Activated naive CD8-positive, alpha-beta T cell treated with anti-CD3 and anti-CD28 coated beads for 36 hours (primary cell): ENCODE data around the gene GRIN2A. TPM values are rescaled to one million over a fixed set of nuclear protein-coding genes. Genes with fewer than 3 reads are reported as not detected.

Experiments used
- DNase-seq: peaks from one replicate; pipeline ENCODE4 v3.0.0; 2021
- H3K27ac Mint-ChIP-seq: one replicate; pipeline ENCODE4 v1.8.0; 2022; ENCODE audit warnings: mild to moderate bottlenecking, moderate library complexity, mixed read lengths
- H3K27me3 Mint-ChIP-seq: one replicate; pipeline ENCODE4 v1.8.0; 2022; ENCODE audit warnings: mild to moderate bottlenecking, mixed read lengths
- H3K36me3 Mint-ChIP-seq: one replicate; pipeline ENCODE4 v1.8.0; 2021; ENCODE audit warnings: mild to moderate bottlenecking, mixed read lengths
- H3K4me1 Mint-ChIP-seq: one replicate; pipeline ENCODE4 v1.8.0; 2021; ENCODE audit warnings: mixed read lengths
- H3K4me3 Mint-ChIP-seq: one replicate; pipeline ENCODE4 v1.8.0; 2022; ENCODE audit warnings: mild to moderate bottlenecking, moderate library complexity, mixed read lengths
- H3K9me3 Mint-ChIP-seq: one replicate; pipeline ENCODE4 v1.8.0; 2022; ENCODE audit warnings: mixed read lengths
- total RNA-seq, 2 experiments: library from RNA; stranded (reverse); gene quantifications; one replicate each; pipeline ENCODE4 v1.2.3, GENCODE V29; 2021

Gene GRIN2A
- total RNA-seq, 2 experiments from 2014 or later: not detected

DNA sequence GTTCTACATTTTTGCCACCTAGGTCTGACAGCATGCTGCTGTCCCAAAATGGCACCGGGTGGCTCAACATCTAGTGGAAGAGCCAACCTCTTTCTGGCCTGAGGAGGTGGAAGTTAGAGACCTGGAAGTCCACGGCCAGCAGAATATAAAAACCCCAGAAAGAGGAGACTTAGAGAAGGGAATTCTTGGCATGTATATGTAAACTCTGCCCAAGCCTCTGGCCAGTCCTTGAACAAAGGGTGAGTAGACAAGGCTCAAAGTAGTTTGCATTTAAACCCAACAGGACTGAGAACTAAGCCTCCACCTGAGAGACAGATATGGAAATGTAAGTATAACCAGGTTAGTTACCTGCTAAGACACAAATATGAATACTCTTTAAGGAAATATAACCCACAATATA is 210.3 kb downstream of the GRIN2A start:
- Mint-ChIP-seq H3K4me1 (peaks cover 2% of the 10 kb centered on the region), H3K27me3 (peaks cover 4% of the 10 kb centered on the region), H3K9me3 (peaks cover 4% of the 10 kb centered on the region), H3K4me3 (no peak overlapping the region), H3K36me3 (no peaks in the 10 kb centered on the region), H3K27ac (no peak overlapping the region)
- DNase-seq: no peak

GRCh38 chr16:9970796-9971195 is 211.4 kb downstream of the GRIN2A start:
- no peak for DNase-seq
- Mint-ChIP-seq H3K36me3 (no peaks in the 10 kb centered on the region), H3K9me3 (peaks cover 5% of the 10 kb centered on the region), H3K27ac (no peak overlapping the region), H3K4me3 (no peak overlapping the region), H3K27me3 (peaks cover 4% of the 10 kb centered on the region), H3K4me1 (peaks cover 4% of the 10 kb centered on the region)

- no peaks in the 10 kb centered on the region for H3K36me3 Mint-ChIP-seq
- peaks cover 5% of the 10 kb centered on the region for H3K9me3 Mint-ChIP-seq
- H3K4me3 Mint-ChIP-seq: no peak overlapping the region
- peaks cover 4% of the 10 kb centered on the region for H3K4me1 Mint-ChIP-seq
- no peak for DNase-seq
- no peak overlapping the region for H3K27ac Mint-ChIP-seq
- peaks cover 4% of the 10 kb centered on the region for H3K27me3 Mint-ChIP-seq
Measured at GRCh38 chr16:9970244-9970643, 212.0 kb downstream of the GRIN2A start.

GRCh38 chr16:9969580-9969979 is 212.6 kb downstream of the GRIN2A start:
- Mint-ChIP-seq H3K4me3 (no peak overlapping the region), H3K27ac (no peak overlapping the region), H3K27me3 (peaks cover 4% of the 10 kb centered on the region), H3K36me3 (no peaks in the 10 kb centered on the region), H3K9me3 (peaks cover 5% of the 10 kb centered on the region), H3K4me1 (peaks cover 4% of the 10 kb centered on the region)
- no peak for DNase-seq

DNA sequence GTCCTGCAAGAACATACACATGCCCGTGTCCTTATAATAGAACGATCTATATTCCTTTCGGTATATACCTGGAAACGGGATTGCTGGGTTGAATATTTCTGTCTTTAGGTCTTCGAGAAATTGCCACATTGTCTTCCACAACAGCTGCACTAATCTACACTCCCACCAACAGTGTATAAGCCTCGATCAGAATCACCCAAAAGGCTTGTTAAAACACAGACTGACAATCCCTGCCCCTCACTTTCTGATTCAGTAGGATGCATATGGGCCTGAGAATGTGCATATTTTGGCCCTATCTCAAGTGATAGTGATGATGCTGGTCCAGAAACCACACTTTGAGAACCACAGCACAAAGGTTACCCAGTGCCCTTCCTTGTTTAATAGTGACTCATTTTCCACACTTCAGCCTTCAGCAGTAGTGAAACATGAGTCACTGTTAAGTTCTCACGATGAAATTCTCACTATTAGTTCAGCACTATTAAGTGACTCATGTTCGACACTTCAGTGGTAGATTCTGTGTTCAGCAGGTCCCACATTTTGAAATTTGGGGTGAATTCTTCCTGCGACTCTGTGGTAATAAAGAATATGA is 215.6 kb downstream of the GRIN2A start:
- Mint-ChIP-seq H3K36me3 (no peaks in the 10 kb centered on the region), H3K4me1 (peaks cover 4% of the 10 kb centered on the region), H3K9me3 (peaks cover 7% of the 10 kb centered on the region), H3K27me3 (peaks cover 4% of the 10 kb centered on the region), H3K4me3 (no peak overlapping the region), H3K27ac (no peak overlapping the region)
- peak; percentile 19 for DNase-seq

- no peak for DNase-seq
- H3K36me3 Mint-ChIP-seq: no peaks in the 10 kb centered on the region
- peaks cover 7% of the 10 kb centered on the region for H3K9me3 Mint-ChIP-seq
- H3K4me3 Mint-ChIP-seq: no peak overlapping the region
- H3K27ac Mint-ChIP-seq: no peak overlapping the region
- no peaks in the 10 kb centered on the region for H3K27me3 Mint-ChIP-seq
- H3K4me1 Mint-ChIP-seq: peaks cover 4% of the 10 kb centered on the region
Measured at GRCh38 chr16:9965079-9965478, 217.1 kb downstream of the GRIN2A start.

- no peak overlapping the region for H3K4me3 Mint-ChIP-seq
- H3K27me3 Mint-ChIP-seq: peaks cover under 1% of the 10 kb centered on the region
- no peak for DNase-seq
- H3K27ac Mint-ChIP-seq: no peak overlapping the region
- peaks cover 4% of the 10 kb centered on the region for H3K4me1 Mint-ChIP-seq
- H3K36me3 Mint-ChIP-seq: no peaks in the 10 kb centered on the region
- peaks cover 7% of the 10 kb centered on the region for H3K9me3 Mint-ChIP-seq
Measured at GRCh38 chr16:9964426-9964825, 217.8 kb downstream of the GRIN2A start.

DNA sequence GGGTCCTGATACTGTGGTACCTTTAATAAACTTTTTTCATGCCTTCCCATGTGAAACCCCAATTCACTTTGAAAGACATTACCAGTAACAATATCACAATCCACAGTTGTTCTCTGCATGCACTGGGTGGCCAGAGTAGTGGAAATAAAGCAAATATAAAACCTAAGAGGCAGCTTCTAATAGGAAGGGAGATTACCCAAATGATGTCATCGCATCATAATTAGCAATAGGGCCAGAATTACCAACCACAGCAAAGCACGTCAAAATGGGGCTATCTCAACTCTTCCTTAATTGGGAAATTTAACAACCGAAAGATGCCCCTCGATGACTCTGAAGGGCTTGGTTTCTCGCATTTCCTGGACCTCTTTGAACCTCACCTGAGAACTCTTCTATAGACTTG is 224.8 kb downstream of the GRIN2A start:
- H3K4me1 Mint-ChIP-seq: no peaks in the 10 kb centered on the region
- DNase-seq: no peak
- no peaks in the 10 kb centered on the region for H3K9me3 Mint-ChIP-seq
- peaks cover 6% of the 10 kb centered on the region for H3K27me3 Mint-ChIP-seq
- H3K27ac Mint-ChIP-seq: no peak overlapping the region
- no peak overlapping the region for H3K4me3 Mint-ChIP-seq
- no peaks in the 10 kb centered on the region for H3K36me3 Mint-ChIP-seq

DNA sequence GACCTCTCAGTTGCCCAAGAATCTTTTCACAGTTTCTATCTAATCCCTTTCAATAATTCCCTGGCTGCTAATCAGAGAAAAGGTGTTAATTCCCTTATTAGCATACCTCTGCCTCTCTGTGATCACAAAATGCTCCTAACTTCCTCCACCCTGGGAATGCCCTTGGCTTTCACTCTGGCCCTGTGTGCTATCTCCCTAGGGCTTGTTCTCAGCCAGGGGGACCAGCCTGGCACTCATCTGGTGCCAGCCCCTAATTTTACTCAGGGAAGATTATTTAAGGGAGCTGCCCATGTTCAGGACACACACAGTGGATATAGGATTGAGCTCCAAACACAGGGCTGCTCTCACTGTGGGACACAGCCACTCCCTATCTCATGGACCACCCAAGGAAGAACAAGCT is 225.2 kb downstream of the GRIN2A start:
- Mint-ChIP-seq H3K27me3 (peaks cover 6% of the 10 kb centered on the region), H3K27ac (no peak overlapping the region), H3K4me1 (no peaks in the 10 kb centered on the region), H3K9me3 (no peaks in the 10 kb centered on the region), H3K36me3 (no peaks in the 10 kb centered on the region), H3K4me3 (no peak overlapping the region)
- no peak for DNase-seq

GRCh38 chr16:9955677-9956076 is 226.6 kb downstream of the GRIN2A start:
- no peak for DNase-seq
- Mint-ChIP-seq H3K36me3 (no peaks in the 10 kb centered on the region), H3K27me3 (peaks cover 6% of the 10 kb centered on the region), H3K27ac (no peak overlapping the region), H3K9me3 (no peaks in the 10 kb centered on the region), H3K4me1 (no peaks in the 10 kb centered on the region), H3K4me3 (no peak overlapping the region)

DNA sequence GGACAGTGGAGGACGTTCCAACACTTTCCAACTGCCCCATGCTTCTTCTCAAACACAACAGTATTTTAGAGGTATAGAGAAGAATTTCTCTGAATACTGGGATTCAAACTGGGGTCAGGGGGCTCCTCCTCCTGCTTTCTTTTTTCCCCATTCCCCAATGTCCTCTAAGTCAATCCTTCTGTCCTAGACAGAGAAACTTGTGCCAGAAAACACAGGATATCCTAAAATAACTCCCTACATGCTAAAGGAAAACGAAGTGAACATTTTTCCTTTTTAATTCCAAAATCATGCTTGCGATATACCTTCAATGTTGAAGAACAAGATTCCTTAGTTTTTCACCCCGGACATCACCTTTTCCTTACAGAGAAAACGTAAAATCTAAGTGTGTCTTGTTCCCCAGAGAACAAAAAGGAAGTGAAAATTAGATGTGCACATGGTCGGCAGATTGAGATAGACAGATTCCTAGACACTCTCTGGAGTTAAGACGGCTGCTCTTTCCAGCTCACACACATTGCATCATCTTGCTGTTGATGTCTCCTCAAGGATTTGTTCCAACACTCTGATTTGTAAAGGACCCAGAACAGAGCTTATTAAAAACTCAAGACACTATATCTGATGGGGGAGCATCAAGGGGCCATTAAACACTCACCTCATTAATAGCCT is 228.2 kb downstream of the GRIN2A start:
- Mint-ChIP-seq H3K27ac (no peak overlapping the region), H3K4me3 (no peak overlapping the region), H3K27me3 (peaks cover 1% of the 10 kb centered on the region), H3K9me3 (no peaks in the 10 kb centered on the region), H3K4me1 (no peaks in the 10 kb centered on the region), H3K36me3 (no peaks in the 10 kb centered on the region)
- DNase-seq: no peak

GRCh38 chr16:9950658-9951057 is 231.6 kb downstream of the GRIN2A start:
- Mint-ChIP-seq H3K9me3 (no peaks in the 10 kb centered on the region), H3K4me1 (no peaks in the 10 kb centered on the region), H3K27me3 (no peaks in the 10 kb centered on the region), H3K36me3 (no peaks in the 10 kb centered on the region), H3K4me3 (no peak overlapping the region), H3K27ac (no peak overlapping the region)
- DNase-seq: no peak

GRCh38 chr16:9949396-9949795 is 232.8 kb downstream of the GRIN2A start:
- Mint-ChIP-seq H3K4me3 (no peak overlapping the region), H3K27me3 (no peaks in the 10 kb centered on the region), H3K36me3 (no peaks in the 10 kb centered on the region), H3K9me3 (no peaks in the 10 kb centered on the region), H3K4me1 (no peaks in the 10 kb centered on the region), H3K27ac (no peak overlapping the region)
- DNase-seq: no peak

DNA sequence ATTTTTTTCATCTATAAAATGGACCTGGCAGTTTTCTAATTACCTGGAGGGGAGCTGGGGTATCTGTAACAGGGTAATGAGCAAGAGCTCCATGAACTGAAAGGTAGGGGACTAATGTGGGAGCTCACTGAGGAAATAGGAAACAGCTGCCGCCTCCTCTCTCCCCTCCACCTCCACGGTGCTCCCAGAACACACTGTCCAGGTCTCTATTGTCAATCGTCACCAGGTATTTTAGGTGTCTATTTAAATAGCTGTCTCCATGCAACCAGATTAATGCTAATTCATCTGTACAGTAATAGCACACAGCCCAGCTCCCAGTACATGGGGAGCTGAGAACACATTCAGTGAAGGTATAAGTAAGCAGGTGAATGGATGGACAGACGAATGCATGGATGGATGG is 233.3 kb downstream of the GRIN2A start:
- H3K4me1 Mint-ChIP-seq: no peaks in the 10 kb centered on the region
- no peaks in the 10 kb centered on the region for H3K27me3 Mint-ChIP-seq
- no peaks in the 10 kb centered on the region for H3K9me3 Mint-ChIP-seq
- H3K4me3 Mint-ChIP-seq: no peak overlapping the region
- no peaks in the 10 kb centered on the region for H3K36me3 Mint-ChIP-seq
- no peak overlapping the region for H3K27ac Mint-ChIP-seq
- no peak for DNase-seq

DNA sequence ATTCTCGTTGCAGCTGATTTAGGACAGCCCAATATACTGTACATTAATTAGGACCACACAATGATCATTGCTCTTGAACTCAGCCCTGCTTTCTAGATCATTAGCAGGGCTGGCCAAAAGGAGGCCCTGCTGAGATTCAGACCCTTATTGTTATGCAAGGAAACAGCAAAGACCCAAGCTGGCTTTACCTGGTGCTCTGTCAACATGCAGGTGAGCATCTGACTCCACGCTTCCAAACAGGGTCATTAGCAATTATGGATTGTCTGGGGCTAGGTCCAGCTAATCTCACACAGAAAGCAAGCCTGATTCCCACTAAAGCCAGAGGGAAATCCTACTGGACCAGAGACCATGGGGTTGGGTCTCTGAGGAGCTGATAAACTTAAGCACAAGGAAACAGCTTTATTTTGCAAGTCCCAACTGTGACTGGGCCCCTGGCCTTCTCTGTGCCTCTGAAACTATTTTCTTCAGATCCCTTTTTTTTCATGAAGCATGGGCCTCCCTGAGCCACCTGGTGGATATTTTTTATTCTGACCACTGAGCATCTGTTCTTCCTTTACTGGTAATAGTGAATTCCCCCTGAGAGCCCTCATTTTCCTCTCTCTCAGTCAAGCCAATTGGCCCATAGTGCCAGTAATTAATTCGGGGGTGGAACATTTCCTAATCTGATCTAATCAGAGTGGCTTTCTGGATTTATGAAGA is 236.1 kb downstream of the GRIN2A start:
- H3K27me3 Mint-ChIP-seq: no peaks in the 10 kb centered on the region
- H3K9me3 Mint-ChIP-seq: no peaks in the 10 kb centered on the region
- no peak overlapping the region for H3K27ac Mint-ChIP-seq
- H3K36me3 Mint-ChIP-seq: no peaks in the 10 kb centered on the region
- H3K4me1 Mint-ChIP-seq: no peaks in the 10 kb centered on the region
- no peak overlapping the region for H3K4me3 Mint-ChIP-seq
- DNase-seq: no peak

- no peaks in the 10 kb centered on the region for H3K4me1 Mint-ChIP-seq
- H3K36me3 Mint-ChIP-seq: no peaks in the 10 kb centered on the region
- H3K27me3 Mint-ChIP-seq: no peaks in the 10 kb centered on the region
- H3K27ac Mint-ChIP-seq: no peak overlapping the region
- no peak overlapping the region for H3K4me3 Mint-ChIP-seq
- no peak for DNase-seq
- H3K9me3 Mint-ChIP-seq: peaks cover 2% of the 10 kb centered on the region
Measured at GRCh38 chr16:9943121-9943520, 239.1 kb downstream of the GRIN2A start.
